HL-60 (cell line): Measurements from ENCODE around the gene SPRR3.

Experiments used
- GABPA ChIP-seq: IDR thresholded peaks from 2 replicates; pipeline ENCODE4 v1.6.1; 2012; ENCODE audit warnings: low read depth
- POLR2AphosphoS5 ChIP-seq: IDR thresholded peaks from 2 replicates; pipeline ENCODE4 v1.6.1; 2012; ENCODE audit warnings: low read depth
- SPI1 ChIP-seq: IDR thresholded peaks from 2 replicates; pipeline ENCODE4 v1.6.1; 2012; ENCODE audit warnings: low read depth, mild to moderate bottlenecking, borderline replicate concordance
- TF ChIP-seq, protein P1 (sequence below): IDR thresholded peaks from one replicate; pipeline ENCODE4 v1.5.1; 2011; ENCODE audit warnings: low read length, control low read depth, inconsistent platforms; ENCODE audit not compliant: insufficient read depth
- TF ChIP-seq, protein P2 (sequence below): IDR thresholded peaks from 2 replicates; pipeline ENCODE4 v1.6.1; 2012; ENCODE audit warnings: low read depth; ENCODE audit not compliant: insufficient replicate concordance

DNA sequence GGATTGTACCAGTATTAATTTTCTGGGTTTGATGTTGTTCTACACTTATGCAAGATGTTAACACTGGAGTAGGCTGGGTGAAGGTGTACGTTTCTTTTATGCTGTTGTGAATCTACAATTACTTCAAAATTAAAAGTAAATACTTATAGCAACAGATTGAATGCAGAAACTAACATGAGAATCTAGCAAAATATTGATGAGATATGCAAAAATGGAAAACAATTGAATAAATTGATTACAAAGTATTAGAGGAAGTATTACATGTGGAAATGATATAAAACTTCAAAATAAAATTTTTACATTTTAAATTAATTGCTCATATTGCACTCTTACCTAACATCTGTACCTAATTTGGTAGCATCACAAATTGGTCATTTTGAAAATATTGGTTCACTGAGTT is 5.7 kb upstream of the SPRR3 start:
- TF ChIP-seq, protein P1, sequence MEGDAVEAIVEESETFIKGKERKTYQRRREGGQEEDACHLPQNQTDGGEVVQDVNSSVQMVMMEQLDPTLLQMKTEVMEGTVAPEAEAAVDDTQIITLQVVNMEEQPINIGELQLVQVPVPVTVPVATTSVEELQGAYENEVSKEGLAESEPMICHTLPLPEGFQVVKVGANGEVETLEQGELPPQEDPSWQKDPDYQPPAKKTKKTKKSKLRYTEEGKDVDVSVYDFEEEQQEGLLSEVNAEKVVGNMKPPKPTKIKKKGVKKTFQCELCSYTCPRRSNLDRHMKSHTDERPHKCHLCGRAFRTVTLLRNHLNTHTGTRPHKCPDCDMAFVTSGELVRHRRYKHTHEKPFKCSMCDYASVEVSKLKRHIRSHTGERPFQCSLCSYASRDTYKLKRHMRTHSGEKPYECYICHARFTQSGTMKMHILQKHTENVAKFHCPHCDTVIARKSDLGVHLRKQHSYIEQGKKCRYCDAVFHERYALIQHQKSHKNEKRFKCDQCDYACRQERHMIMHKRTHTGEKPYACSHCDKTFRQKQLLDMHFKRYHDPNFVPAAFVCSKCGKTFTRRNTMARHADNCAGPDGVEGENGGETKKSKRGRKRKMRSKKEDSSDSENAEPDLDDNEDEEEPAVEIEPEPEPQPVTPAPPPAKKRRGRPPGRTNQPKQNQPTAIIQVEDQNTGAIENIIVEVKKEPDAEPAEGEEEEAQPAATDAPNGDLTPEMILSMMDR, result no peak
- TF ChIP-seq, protein P2, sequence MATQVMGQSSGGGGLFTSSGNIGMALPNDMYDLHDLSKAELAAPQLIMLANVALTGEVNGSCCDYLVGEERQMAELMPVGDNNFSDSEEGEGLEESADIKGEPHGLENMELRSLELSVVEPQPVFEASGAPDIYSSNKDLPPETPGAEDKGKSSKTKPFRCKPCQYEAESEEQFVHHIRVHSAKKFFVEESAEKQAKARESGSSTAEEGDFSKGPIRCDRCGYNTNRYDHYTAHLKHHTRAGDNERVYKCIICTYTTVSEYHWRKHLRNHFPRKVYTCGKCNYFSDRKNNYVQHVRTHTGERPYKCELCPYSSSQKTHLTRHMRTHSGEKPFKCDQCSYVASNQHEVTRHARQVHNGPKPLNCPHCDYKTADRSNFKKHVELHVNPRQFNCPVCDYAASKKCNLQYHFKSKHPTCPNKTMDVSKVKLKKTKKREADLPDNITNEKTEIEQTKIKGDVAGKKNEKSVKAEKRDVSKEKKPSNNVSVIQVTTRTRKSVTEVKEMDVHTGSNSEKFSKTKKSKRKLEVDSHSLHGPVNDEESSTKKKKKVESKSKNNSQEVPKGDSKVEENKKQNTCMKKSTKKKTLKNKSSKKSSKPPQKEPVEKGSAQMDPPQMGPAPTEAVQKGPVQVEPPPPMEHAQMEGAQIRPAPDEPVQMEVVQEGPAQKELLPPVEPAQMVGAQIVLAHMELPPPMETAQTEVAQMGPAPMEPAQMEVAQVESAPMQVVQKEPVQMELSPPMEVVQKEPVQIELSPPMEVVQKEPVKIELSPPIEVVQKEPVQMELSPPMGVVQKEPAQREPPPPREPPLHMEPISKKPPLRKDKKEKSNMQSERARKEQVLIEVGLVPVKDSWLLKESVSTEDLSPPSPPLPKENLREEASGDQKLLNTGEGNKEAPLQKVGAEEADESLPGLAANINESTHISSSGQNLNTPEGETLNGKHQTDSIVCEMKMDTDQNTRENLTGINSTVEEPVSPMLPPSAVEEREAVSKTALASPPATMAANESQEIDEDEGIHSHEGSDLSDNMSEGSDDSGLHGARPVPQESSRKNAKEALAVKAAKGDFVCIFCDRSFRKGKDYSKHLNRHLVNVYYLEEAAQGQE, result no peak
- no peak for TF ChIP-seq POLR2AphosphoS5
- TF ChIP-seq GABPA, result no peak
- no peak for TF ChIP-seq SPI1
